B cell (primary cell): Measurements from ENCODE around the gene FAM200B.

Experiments used
- EZH2 ChIP-seq: IDR thresholded peaks from 2 replicates; pipeline ENCODE4 v1.6.1; 2012; ENCODE audit warnings: borderline replicate concordance, low read depth, mild to moderate bottlenecking, moderate library complexity, low read length; ENCODE audit not compliant: insufficient read depth, poor library complexity, severe bottlenecking
- TF ChIP-seq, protein P1 (sequence below): fragments of 200-600 bp; IDR thresholded peaks from one replicate; pipeline ENCODE4 v1.8.0; 2022; ENCODE audit warnings: antibody characterized with exemption, mild to moderate bottlenecking

DNA sequence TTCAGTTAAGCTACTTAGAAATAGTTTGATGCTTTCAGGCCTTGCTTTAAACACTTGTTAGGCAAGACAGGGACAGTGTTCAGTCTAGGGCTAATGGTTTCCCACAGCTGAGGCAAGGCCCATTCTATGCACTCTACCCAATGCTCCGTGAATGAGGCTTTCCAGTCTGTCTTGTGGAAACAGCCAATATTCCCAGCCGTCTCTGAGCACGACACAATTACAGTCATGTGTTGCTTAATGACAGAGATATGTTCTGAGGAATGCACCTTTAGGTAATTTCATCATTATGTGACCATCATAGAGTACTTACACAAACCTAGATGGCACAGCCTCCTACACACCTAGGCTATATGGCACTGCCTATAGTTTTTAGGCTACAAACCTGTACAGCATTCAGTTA is 9.5 kb upstream of the FAM200B start:
- TF ChIP-seq, protein P1, sequence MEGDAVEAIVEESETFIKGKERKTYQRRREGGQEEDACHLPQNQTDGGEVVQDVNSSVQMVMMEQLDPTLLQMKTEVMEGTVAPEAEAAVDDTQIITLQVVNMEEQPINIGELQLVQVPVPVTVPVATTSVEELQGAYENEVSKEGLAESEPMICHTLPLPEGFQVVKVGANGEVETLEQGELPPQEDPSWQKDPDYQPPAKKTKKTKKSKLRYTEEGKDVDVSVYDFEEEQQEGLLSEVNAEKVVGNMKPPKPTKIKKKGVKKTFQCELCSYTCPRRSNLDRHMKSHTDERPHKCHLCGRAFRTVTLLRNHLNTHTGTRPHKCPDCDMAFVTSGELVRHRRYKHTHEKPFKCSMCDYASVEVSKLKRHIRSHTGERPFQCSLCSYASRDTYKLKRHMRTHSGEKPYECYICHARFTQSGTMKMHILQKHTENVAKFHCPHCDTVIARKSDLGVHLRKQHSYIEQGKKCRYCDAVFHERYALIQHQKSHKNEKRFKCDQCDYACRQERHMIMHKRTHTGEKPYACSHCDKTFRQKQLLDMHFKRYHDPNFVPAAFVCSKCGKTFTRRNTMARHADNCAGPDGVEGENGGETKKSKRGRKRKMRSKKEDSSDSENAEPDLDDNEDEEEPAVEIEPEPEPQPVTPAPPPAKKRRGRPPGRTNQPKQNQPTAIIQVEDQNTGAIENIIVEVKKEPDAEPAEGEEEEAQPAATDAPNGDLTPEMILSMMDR: no peak
- TF ChIP-seq EZH2: no peak
